ENCODE results near the gene OR4D10.

DNA sequence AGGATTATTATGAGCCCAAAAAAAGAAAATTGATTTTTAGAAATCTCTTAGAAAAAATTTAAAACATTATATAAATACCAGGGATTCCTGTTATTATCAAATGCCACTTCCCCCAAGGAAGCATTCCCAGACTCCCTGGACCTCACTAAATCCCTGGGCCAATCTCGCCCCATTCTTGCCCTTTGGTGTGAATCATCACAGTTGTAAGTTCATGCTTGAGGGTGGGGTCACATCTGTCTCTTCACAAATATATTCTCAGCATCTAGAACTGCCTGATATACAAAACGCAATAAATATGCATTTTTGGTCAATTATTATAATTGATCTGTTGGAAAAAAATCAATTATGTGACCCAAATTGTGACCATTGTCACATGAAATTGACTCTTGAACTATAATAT lies 24.6 kb upstream of the OR4D10 start:
- TF ChIP-seq GATA2 (IDR thresholded peaks at IDR 0.05; ENCODE audit: low read depth, low read length) (no peak), GATA3 (IDR thresholded peaks at IDR 0.05; ENCODE audit: low read depth, low read length) (no peak)
